GM10847 (cell line): ENCODE measurements around the gene NOS3.

Experiments
- POLR2A ChIP-seq: IDR thresholded peaks from 2 replicates; pipeline ENCODE4 v1.6.1; 2011; ENCODE audit not compliant: insufficient read length; ENCODE audit errors: extremely low read depth

The NOS3 gene

DNA sequence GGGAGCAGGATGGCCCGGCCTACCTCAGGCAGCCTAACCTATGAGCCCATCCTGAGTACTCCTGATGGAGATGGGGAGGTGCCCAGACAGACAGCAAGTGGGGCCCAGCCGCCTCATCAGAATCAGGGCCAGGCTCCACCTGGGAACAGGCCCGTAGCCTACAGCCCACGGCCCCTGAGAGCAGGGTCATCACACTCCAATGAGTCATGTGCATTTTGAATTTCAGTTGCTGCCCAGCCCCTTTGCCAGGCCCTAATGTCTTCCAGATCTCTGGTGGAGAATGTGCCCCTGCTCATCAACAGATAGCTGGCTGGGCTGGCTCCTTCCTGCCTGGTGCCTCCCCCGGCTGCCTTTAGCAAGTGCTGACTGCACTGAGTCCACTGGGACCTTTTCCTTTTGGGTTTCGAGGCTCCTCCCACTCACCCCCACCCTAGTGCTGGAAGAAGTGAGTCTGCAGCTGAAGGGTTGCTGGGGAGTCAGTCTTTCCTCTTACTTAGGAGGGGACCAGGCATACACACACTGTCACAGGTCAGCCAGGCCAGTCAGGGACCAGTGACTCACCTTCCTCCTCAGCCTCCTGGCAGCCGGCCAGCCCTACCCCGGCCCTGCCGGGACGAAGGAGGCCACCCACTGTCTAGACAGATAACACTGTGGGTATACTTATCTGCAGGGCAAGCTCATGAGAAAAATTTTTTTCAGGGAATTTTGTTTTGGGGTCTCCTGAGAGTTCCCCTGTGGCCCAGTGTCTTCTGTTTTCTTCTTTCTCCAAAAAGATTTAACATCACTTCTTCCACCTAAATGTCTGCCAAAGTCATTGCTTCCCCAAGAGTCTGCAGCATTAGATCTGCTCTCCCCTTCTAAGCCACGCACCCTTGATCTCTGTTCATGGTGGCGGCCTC lies 48.4 kb downstream of the NOS3 start:
- TF ChIP-seq POLR2A = no peak

DNA sequence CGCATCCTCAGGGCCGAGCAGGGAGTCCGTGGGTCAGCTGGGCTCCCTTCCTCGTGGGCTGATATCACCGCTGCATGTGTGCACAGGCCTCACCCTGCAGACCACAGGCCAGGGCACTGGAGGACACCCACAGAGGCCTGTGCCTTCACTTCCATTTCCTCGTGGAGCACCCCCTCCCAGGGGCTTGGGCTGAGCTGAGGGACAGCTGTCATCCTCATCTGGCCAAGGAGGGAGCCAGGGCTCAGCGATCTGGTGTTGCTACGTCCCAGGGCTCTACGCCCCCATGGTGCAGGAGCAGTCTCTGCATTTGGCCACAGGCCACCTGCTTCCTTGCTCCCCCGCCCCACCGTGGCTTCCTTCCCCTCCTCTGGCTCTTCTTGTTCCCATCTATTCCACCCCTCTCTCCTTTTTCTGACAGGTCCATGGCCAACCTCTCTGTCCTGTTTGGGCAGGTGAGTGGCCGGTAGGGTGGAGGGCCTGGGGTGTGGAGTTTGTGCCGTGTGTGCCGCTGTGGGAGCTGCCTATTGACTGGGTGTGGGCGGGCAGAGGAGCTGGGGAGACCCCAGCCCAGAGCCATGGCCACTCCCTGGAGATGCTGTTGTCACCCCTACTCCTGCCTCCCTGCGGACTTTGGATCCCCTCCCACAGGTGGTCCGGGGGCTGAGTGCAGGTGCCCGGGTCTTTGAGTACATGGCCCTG lies 49.2 kb downstream of the NOS3 start:
- TF ChIP-seq POLR2A = no peak

DNA sequence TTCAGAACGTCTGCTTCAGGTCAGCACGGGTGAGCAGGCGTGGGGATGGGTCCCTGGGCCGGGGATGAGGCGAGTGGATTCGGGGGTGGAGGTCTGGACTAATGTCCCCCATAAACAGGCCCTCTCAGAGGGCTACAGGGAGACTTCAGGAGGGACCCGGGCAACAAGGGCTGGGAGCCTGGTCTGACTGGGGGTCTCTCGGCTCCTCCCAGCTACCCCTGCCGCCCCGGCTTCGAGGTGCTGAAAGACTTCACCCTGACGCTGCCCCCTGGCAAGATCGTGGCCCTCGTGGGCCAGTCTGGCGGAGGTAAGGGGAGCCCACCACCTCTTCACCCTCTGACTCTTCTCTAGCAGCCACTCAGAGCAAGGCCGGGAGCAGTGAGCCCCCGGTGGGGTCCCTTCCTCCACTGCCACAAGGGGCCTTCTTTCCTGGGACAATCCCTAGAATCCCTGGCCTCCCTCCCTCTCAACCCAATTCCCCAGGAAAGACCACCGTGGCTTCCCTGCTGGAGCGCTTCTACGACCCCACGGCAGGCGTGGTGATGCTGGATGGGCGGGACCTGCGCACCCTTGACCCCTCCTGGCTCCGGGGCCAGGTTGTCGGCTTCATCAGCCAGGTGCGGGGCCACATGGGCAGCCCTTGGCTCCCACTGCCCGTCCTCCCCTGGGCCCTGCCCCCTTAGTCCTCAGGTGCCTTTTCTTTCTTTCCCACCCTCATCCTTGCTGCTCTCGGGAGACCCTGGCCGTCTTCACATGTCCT lies 50.0 kb downstream of the NOS3 start:
- TF ChIP-seq POLR2A = no peak

DNA sequence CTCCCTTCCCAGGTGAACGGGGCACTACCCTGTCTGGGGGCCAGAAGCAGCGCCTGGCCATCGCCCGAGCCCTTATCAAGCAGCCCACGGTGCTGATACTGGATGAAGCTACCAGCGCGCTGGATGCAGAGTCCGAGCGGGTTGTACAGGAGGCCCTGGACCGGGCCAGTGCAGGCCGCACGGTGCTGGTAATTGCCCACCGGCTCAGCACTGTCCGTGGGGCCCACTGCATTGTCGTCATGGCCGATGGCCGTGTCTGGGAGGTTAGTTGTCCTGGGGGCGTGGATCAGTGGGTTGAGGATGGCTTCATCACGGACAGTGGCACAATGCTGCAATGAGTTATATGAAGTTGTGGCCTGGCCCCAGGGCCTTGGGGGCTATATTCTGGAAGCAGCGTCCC lies 53.1 kb downstream of the NOS3 start:
- TF ChIP-seq POLR2A = no peak

DNA sequence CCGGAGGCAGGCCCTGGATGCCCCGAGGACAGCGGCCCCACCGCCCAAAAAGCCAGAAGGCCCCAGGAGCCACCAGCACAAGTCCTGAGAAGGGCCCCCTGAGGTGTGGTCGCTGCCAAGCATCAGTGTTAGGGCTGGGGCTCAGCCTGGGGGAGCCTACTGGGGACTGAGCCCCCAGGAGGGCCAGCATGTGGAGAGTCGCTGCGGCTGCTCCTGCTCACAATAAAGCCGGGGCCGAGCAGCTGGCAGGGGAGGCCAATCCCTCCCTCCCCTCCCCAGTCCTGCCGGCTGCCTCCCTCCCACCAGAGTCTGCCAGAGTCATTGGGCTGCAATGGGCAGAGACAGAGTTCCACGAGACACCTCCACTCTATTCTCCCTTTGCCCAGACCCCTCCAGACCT lies 54.4 kb downstream of the NOS3 start:
- no peak for TF ChIP-seq POLR2A

DNA sequence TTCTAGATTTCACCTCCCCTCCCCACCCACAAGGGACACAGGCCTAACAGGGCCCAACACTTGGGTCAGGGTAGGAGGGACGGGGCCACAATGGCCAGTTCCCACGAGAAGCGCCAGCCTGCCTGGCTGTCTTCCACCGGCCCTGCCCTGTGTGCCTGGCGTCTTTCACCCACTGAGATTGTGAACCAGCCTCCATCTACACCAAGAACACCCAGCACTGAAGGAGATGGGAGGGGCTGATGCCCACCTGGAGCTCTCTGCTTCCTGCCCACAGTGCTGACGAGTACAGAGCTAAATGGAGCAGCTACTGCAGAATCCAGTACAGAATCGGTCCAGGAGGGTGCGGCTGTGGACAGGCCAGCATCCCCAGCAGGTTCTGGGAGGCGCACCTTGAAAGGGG lies 55.1 kb downstream of the NOS3 start:
- no peak for TF ChIP-seq POLR2A

DNA sequence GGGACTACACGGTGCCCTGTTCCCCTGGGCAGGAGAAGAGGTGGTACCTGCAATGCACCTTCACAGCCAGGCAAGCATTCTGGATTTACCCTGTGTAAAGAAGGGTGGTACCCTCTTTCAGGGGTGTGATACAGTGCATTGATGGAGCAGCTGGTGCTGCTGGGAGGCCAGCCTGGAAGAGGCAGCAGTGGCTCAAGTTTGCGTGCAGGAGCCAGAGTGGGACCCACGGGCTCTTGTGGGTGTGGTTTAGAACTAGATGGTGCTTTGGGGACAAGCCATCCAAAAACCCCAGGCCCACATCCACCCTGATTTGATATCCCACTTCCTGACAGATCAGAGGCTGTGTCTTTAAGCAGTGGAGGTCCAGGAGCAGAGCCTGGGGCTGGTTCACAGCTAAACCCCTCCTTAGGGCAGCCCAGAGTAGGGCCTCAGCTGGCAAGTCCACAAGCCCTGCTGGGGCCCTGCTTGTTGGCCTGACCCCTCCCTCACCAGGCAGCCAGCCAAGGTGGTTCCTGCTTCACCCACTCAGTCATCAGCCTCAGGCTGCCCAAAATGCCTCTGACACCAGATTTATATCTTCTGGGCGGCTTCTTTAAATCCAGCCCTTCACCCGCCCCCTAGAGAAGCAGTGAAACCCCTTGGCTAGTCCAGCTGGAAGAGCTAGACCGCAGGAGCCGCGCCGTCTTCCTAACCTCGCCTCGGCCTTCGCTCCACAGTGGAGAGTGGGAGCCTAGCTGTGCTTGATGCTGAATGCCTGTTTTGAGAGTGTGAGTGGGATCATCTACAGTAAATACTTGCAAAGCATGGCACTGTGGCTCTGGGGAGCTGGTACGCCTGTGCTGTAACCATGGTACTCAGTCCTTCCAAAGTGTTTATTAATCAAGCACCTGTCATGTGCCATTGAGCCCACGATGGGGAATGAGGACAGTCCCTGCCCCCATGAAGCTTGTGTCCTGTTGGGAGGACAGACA lies 56.1 kb downstream of the NOS3 start:
- TF ChIP-seq POLR2A = no peak

DNA sequence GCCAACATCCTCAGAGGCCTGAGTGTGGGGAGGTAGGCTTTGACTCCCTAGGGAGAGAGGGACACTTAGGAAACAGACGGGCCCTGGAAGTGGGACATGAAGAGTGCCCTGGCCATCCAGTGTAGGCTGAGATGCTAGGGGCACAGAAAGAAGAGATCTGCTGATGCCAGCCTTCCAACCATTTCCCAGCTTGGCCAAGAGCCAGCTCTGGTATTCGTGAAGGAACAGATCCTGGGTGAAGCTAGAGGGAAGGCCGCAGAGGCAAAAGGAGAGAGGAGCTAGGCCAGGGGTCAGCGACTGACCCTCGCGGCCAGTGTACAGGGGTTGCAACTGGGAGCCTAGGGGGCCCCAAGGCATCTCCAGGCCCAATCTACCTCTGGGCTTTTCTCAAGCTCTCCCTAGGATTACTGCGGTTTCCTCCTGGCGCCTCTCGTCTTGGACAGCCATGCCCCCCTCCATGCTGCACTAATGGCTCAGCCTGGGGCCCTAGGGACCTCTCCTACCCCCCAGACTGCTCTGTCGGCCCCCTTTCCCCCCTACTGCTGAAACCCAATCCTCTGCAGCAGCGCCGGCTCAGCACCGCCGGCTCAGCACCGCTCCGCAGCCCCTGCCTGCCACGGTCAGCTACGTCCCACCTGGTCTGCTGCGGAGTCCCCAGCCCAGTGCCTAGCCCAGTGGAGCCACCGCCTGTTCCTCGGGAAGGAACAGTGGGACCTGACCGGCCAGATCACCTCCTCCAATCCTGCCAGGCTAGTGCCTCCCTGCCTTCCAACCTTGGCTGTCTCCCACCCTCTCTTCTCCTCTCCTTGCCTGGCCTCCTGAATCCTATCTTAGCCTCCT lies 57.4 kb downstream of the NOS3 start, which contains the start of gene ASIC3:
Gene ASIC3 (plus strand): TSS at position 556 of the 840 bp plus-strand sequence. CDS start 355 bp downstream, outside the sequence.
- no peak for TF ChIP-seq POLR2A

DNA sequence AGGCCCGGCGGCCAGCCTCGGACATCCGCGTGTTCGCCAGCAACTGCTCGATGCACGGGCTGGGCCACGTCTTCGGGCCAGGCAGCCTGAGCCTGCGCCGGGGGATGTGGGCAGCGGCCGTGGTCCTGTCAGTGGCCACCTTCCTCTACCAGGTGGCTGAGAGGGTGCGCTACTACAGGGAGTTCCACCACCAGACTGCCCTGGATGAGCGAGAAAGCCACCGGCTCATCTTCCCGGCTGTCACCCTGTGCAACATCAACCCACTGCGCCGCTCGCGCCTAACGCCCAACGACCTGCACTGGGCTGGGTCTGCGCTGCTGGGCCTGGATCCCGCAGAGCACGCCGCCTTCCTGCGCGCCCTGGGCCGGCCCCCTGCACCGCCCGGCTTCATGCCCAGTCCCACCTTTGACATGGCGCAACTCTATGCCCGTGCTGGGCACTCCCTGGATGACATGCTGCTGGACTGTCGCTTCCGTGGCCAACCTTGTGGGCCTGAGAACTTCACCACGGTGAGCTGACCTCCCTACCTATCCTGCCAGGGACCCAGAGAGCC lies 58.2 kb downstream of the NOS3 start:
- no peak for TF ChIP-seq POLR2A

DNA sequence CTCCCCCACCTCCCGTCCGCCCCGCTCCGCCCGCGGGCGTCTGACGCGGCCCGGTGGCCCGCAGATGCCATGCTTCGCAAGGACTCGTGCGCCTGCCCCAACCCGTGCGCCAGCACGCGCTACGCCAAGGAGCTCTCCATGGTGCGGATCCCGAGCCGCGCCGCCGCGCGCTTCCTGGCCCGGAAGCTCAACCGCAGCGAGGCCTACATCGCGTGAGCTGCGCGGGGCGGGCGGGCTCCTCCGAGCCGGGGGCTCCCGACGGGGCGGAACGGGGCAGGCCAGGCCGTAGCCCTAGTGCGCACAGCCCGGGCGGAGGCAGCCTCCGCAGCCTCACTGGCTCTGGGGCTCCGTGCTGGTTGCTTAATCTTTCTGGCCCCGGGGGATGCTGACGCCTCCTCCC lies 60.3 kb downstream of the NOS3 start:
- no peak for TF ChIP-seq POLR2A

DNA sequence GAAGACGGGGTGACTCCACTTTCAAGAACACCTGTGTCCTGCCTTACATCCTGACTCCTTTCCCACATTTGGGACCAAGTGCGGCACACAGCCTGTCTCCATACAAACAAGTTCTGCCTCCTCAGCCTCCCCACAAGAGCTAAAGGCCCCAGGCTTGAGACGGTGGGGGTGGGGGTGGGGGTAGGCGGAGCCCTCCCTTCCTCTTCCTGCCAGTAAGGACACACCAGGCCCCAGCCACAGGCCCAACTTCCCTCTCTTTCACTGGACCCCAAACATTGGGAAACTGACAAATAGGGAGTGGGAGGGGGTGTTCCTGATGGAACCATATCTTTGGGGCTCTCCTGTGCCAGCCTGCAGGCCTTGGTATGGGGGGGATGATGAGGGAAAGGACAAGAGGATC lies 62.3 kb downstream of the NOS3 start:
- no peak for TF ChIP-seq POLR2A

DNA sequence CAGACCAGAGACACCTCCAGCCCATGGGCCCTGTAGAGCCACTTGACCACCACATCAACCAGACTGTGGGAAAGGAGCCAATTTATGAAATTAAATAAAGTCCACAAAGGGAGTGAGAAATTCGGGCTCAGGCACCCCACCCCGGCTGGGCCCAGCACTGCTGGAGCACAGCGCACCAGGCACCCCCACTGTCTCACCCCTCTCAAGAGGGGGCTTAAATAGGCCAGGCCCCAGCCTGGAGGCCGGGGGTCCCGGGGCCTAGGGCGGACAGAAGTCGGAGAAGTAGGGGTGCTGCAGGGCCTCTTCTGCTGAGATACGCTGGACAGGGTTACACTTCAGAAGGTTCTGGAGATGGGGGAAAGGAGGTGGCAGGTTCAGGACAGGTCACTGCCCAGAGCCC lies 62.9 kb downstream of the NOS3 start:
- no peak for TF ChIP-seq POLR2A

DNA sequence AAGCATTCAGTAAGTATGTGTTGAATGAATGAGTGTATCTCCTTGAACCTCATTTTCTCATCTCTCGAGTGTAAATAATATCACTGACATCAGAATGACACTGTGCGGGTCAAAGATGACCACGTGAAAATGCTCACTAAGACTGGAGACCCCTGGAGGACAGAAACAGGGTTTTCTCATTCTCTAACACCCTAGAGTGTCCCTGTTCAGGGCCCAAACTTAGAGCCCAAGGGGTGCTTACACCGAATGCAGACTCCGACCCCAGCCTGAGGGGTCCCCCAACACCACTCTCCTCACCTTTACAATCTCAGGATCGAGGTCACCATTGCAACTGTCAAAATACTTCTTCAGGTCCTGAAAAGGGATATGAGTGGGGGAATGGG lies 65.5 kb downstream of the NOS3 start:
- TF ChIP-seq POLR2A = no peak
